Renal pelvis (tissue), 4 donors: ENCODE results near the gene MTSS2. TPM values are rescaled to one million over a fixed set of nuclear protein-coding genes. Genes with fewer than 3 reads are reported as not detected.

Source experiments
- DNase-seq: peaks from one replicate; pipeline ENCODE4 v3.0.0-alpha.2; 2013
- polyA plus RNA-seq, 3 donors: library from polyadenylated mRNA; unstranded; fragments of 120-200 nt; gene quantifications; one replicate each; pipeline ENCODE4 v1.2.1, GENCODE V29; 2013; ENCODE audit not compliant: insufficient read length in 3 of 3

The MTSS2 gene
- polyA plus RNA-seq, 3 donors, result 49.9 to 58.1 (median 55.2) TPM

GRCh38 chr16:70715860-70716357, 30.1 kb upstream of the MTSS2 start:
- DNase-seq, result no peak

DNA sequence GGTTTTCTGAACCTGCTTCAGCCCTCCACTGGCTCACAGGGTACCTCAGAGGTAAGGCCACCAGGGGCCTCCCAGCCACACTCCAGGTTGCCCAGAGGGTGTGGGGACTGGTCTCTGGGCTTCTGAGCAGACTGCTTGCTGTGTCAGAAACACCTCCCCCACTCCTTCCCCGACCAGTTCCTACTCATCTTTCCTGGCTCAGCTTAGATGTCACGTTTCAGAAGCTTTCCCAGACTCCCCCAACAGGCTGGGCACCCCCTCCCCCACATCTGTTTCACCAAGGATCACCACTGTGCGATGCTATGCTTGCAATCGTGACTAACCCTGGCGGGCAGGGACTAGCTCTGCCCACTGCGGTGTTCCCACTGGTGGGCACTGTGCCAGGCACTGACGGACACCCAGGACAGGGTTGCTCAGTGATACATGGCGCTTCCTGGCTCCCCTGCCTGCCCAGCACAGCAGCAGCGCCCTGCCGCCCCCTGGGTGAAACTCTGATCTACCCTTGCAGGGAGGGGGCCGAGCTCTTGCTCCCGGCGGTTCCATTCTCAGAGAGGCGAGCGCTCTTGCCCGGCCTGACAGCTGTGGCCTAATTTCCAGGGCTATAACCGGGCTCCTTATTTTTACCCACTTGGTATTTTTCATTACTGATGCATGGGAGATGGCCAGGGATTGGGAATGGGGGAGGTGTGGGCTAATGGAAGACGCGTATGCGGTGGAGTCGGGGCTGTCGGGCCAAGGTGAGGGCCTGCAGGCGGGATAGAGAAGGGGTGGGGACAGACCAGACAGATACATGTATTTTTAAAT, 29.4 kb upstream of the MTSS2 start:
- DNase-seq, result peak; percentile 92

- no peak for DNase-seq
These were observed 28.8 kb upstream of the MTSS2 start for GRCh38 chr16:70714581-70715054.

GRCh38 chr16:70713824-70714223, 28.0 kb upstream of the MTSS2 start:
- DNase-seq, result no peak

- no peak for DNase-seq
These were observed 27.5 kb upstream of the MTSS2 start for GRCh38 chr16:70713342-70713741.

DNA sequence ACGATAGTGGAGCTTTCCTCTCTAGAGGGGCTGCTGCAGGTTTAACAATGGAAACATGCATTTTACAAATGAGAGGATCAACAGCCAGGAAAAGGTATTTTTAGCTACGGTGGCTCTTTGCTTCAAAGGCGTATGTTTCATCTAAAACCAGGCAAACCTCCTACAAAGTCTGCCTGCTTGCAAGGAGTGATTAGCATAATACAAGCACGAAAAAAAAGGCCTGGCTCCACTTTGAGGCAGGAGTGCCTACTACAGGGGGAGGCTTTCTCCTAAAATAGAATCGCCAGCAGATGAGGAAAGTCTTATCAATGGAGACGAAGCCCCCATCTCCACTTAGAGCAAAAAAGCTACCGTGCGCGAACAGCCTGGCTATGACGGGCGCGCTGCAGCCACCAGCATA, 27.1 kb upstream of the MTSS2 start:
- DNase-seq, result no peak

GRCh38 chr16:70712359-70712758, 26.5 kb upstream of the MTSS2 start:
- no peak for DNase-seq

- DNase-seq, result no peak
These were observed 25.6 kb upstream of the MTSS2 start for GRCh38 chr16:70711211-70712031.

DNA sequence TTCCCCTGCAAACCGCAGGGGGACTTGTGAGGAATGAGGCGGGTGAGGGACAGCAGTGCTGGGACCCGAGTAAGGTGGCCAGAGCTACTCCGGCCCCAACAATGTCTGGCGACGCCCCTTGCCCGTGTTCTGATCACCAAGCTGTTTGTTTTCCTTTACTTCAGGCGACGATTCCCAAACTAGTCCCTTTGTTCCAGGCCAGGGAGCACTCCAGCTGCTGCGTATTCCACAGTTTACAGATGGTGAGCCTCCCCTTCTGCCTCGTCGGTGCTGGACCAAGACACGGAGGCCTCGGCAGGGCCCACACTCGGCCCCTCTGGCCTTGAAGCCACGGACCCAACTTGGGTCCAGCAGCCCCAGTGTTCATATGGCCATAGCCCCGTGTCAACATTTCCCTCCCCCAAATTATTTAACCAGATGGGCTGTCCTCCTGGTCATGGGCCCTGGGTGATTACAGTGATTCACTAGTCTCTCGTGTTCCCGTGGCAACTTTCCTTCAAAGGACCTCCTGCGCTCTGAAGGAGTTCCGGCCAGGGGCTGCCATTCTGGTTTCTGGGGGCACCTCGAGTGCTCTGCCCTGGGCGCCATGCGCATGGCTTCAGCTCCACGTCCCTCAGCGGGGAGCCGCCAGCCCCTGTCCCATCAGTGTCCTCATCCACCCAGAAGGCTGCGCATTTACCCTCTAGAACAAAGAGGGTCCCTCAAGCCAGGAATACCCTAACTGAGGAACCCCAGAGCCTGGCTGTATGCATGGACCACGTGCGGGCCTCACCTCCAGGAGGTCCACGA, 24.8 kb upstream of the MTSS2 start:
- no peak for DNase-seq

- DNase-seq, result no peak
These were observed 24.1 kb upstream of the MTSS2 start for GRCh38 chr16:70709942-70710341.

- no peak for DNase-seq
These were observed 23.6 kb upstream of the MTSS2 start for GRCh38 chr16:70709457-70709856.

DNA sequence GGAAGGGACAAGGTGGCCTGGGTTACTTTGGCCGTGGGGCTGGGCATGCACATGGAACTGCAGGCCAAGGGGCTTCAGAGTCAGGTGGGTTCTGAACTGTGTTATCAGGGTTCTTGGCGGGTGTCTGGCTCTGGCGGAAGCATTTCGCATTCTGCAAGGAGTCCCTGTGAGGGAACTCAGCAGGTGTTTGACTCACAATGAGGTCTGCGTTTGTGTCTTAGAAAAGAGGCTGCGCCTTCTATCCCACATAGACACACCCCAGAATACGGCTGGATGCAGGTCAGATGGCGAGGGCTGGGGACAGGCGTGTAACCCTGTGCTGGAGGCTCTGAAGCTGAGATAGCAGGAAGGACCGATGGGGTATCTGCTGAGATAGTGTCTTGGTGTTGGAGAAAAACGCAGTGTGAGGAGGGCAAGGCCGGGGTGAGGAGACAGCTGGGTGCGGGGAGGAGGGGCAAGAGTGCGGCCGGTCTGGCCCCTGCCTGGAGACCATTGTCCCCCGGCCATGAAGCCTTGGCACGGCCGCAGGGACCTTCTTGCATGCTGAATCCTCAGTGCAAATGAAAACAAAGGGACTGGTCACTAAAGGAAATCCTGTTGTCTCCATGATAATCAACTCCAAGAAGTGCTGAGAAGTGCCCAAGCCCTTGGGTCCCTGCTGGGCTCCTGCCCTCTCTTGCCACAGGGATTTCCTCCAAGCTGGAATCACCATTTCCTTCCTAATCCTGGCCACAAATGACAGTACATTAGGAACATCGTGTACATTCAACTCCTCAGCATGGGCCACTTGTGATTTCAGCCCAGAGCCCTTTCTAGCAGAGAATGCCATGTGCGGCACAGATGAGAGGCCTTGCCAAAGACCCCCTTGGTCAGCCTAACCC, 22.8 kb upstream of the MTSS2 start:
- no peak for DNase-seq

DNA sequence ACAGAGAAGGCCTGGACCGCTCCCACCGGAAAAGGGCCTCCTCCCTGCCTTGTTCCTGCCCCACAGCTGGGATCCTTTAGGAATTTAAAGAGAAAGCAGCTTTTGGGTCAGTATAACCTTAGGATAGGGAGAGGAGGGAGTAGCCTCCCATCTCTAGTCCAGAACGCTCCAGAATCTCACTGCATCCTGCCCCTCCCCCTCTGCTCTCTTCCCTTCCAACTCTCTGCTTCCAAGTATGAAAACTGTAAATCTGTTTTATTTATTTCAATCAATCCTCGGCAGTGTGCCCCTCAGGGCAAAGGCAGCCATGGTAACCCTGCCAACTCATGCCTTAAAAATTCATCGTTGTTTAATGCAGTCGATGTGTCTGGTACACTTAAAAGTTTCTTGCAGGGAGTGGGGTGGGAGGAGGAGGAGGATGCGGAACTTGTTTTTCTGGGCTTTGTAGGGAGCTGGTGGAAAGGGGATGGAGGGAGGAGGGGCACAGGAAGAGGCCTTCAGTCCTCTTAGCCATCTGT, 21.2 kb upstream of the MTSS2 start:
- no peak for DNase-seq

GRCh38 chr16:70705056-70705455, 19.2 kb upstream of the MTSS2 start:
- DNase-seq, result no peak

DNA sequence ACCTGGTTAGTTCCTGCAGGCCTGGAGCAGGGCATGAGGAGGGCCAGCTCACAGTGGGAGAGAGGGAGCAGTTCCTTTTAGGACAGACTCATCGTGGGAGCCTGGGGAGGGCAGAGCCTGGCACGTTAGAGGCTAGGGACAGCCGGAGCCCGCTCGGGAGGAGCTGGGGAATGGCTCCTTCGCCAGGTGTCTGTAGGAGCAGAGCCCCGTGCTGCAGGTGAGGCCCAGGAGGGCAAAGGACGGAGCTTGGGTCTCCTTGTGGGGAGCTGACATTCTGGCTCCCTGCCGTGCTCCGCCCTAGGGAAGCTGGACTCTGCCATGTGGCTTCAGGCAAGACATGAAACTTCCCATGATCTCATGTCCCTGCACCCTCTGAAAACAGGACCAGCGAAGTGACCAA, 18.7 kb upstream of the MTSS2 start:
- no peak for DNase-seq

- DNase-seq, result no peak
These were observed 18.1 kb upstream of the MTSS2 start for GRCh38 chr16:70703835-70704381.

DNA sequence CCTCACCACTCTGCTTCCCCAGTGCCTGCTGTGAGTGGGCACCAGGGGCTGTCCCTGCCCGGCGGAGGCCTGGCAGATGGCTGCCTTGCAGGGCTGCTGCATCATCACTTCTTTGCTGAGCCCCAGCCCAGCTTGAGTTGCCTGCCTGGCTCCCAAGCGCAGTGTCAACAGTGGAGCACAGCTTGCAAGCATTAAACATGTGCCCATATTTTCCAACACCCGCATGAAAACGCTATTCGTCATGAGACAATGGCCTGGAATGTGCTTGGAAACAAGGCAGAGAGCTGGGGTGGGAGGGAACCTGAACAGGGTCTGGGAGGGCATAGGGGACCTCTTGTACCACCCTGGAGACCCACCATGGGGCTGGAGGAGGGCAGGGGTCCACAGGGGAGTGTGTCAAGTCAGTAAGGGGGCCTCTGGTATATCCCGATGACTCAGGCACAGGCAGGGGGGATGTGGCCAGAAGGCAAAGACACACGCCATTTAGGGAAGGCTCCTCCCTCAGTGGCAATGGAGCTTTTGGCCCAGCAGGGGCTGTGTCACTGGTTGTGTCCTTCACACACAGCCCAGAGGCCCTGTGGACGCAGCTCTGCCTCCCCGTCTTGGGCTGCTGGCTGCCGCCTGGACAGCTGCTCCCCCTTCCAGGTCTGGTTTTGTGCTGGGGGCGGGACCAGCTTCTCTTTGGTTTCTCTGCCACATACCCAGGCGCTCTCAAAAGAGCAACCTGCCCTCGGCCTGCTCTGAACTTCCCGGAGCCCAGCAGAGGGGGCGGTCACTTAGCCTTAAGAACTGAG, 17.4 kb upstream of the MTSS2 start:
- DNase-seq, result no peak

GRCh38 chr16:70702624-70703023, 16.8 kb upstream of the MTSS2 start:
- no peak for DNase-seq

- no peak for DNase-seq
These were observed 16.1 kb upstream of the MTSS2 start for GRCh38 chr16:70701998-70702397.

DNA sequence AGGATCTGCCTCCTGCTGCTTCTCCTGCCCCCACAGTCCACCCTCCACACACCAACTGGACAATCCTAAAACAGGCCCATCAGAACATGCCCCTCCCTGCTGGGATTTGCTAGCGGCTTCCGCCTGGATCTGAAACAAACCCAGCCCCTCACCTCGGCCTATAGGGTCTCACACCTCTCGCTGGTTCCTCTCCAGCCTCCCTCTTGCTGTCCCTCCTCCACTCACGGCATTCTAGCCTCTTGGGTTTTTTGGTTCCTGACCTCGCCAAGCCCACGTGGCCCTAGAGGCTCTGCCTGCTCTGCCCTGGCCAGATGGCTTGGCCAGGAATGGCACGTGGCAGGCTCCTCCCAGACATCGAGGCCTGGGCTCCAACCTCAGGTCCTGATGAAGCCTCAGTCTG, 15.7 kb upstream of the MTSS2 start:
- DNase-seq, result no peak
